NT2/D1 (cell line): ENCODE measurements around the gene RNF152.
"Not testable (repeated sequence)": the region's sequence is repeated elsewhere in the genome, so short reads cannot be mapped to it uniquely, and the experiment has no call there.

Experiments
- DNase-seq: peaks from one replicate; pipeline ENCODE4 v3.0.0-alpha.2; 2011; ENCODE audit warnings: low read depth, low spot score
- H3K27me3 ChIP-seq: 2 replicates; pipeline ENCODE4 v1.6.0; 2011; ENCODE audit warnings: mild to moderate bottlenecking; ENCODE audit not compliant: insufficient read length, insufficient read depth
- H3K36me3 ChIP-seq: 2 replicates; pipeline ENCODE4 v1.6.1; 2011; ENCODE audit warnings: mild to moderate bottlenecking, low read length, mixed read lengths; ENCODE audit not compliant: insufficient read depth, insufficient read length
- H3K4me1 ChIP-seq: 2 replicates; pipeline ENCODE4 v1.5.1; 2011; ENCODE audit not compliant: insufficient read depth, insufficient read length
- H3K4me3 ChIP-seq: 2 replicates; pipeline ENCODE4 v1.5.1; 2011; ENCODE audit warnings: low read depth; ENCODE audit not compliant: insufficient read length
- H3K9ac ChIP-seq: 2 replicates; pipeline ENCODE4 v1.6.0; 2011; ENCODE audit warnings: low read depth; ENCODE audit not compliant: insufficient read length
- H3K9me3 ChIP-seq: 2 replicates; pipeline ENCODE4 v1.5.1; 2011; ENCODE audit warnings: mild to moderate bottlenecking, low read length; ENCODE audit not compliant: insufficient read depth
- SUZ12 ChIP-seq: IDR thresholded peaks from 2 replicates; pipeline ENCODE4 v1.6.1; 2011; ENCODE audit not compliant: insufficient read length, insufficient read depth; ENCODE audit errors: extremely low read depth
- YY1 ChIP-seq: IDR thresholded peaks from 2 replicates; pipeline ENCODE4 v1.6.1; 2011; ENCODE audit not compliant: insufficient read length, insufficient read depth
- ZNF274 ChIP-seq: IDR thresholded peaks from 2 replicates; pipeline ENCODE4 v1.6.1; 2011; ENCODE audit warnings: mild to moderate bottlenecking, low read depth, low read length

The RNF152 gene

DNA sequence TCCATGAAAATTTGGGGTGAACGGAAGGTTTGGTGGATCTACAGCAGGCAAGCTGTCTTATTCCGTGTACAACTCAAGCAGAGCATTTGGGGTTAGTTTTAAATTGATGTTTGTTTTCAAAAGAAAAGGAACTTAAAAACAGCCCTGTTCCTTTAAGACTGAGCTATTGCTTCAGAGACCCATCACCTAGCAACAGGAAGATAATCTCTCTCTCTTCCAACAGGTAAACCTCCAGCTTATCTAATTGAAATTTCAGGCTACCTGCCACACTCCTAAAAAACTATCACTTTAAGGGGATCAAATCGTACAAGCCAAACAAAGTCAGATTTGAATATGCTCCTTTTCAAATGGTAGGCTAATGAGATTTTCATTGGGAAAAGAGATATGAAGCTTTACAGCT is 101.8 kb downstream of the RNF152 start:
- Histone ChIP-seq H3K4me3 (no peak overlapping the region), H3K36me3 (no peaks in the 10 kb centered on the region), H3K27me3 (no peaks in the 10 kb centered on the region), H3K4me1 (no peaks in the 10 kb centered on the region), H3K9ac (no peak overlapping the region), H3K9me3 (no peaks in the 10 kb centered on the region)
- TF ChIP-seq ZNF274 = no peak
- TF ChIP-seq SUZ12 = no peak
- no peak for TF ChIP-seq YY1
- DNase-seq = no peak

DNA sequence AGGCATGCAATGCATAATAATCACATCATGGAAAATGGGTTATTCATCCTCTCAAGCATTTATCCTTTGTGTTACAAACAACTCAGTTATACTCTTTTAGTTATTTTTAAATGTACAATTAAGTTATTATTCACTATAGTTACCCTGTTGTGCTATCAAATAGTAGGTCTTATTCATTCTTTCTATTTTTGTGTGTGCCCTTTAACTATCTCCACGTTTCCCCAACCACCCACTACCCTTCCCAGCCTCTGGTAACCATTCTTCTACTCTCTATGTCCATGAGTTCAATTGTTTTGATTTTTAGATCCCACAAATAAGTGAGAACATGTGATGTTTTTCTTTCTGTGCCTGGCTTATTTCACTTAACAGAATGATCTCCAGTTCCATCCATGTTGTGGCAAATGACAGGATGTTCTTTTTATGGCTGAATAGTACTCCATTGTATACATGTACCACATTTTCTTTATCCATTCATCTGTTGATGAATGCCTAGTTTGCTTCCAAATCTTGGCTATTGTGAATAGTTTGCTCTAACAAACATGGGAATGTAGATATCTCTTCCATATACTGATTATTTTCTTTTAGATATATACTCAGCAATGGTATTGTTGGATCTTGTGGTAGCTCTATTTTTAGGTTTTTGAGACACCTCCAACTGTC is 105.7 kb downstream of the RNF152 start:
- H3K27me3 ChIP-seq = not testable (repeated sequence)

DNA sequence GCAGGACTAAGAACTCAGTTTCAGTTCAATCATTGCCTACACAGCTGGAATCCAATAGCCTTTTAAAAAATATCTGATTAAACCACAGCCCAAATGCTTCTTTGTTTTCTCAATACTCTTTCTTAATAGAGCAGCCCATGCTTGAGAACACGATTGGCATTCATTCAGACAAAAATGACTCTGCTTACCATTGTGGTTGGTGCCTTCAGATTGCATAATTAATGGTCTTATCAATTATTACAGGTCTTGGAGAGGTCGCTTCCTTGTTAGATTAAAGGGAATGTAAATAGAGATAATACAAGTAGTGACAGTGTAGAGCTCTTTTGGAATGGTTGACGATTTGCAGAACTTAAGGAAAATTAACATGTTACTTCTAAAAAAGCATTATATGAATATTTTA is 107.2 kb downstream of the RNF152 start:
- DNase-seq = no peak
- H3K4me3 ChIP-seq = no peak overlapping the region

More for the DNA sequence above, 105.7 kb downstream of the RNF152 start:
- not testable (repeated sequence) for DNase-seq, H3K4me3 ChIP-seq, H3K9ac ChIP-seq, H3K36me3 ChIP-seq, H3K4me1 ChIP-seq, H3K9me3 ChIP-seq

DNA sequence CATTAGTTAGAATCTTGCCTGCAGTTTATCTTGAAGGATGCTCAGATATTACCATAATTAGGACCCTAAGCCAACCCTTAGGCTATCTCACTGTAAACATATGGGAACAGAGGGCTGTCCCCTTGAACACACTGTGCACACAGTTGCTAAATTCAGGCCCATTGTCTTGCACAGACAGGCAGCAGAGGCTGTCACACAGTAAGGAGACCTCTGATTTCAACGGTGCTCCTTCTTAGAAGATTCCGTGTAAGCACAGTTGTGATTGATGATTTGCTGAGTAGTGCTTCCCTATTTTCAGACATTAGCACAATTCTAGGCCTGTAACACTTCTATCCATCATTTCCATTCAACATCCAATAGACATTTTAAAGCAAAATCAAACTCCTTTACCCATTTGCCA is 108.0 kb downstream of the RNF152 start:
- H3K36me3 ChIP-seq = no peaks in the 10 kb centered on the region
- DNase-seq = no peak
- H3K9me3 ChIP-seq = no peaks in the 10 kb centered on the region
- H3K4me1 ChIP-seq = no peaks in the 10 kb centered on the region
- H3K9ac ChIP-seq = no peak overlapping the region
- TF ChIP-seq YY1 = no peak
- TF ChIP-seq SUZ12 = no peak
- no peak for TF ChIP-seq ZNF274
- H3K27me3 ChIP-seq = no peaks in the 10 kb centered on the region
- no peak overlapping the region for H3K4me3 ChIP-seq

More for the DNA sequence above, 107.2 kb downstream of the RNF152 start:
- Histone ChIP-seq H3K9ac (no peak overlapping the region), H3K9me3 (no peaks in the 10 kb centered on the region), H3K36me3 (no peaks in the 10 kb centered on the region), H3K27me3 (no peaks in the 10 kb centered on the region), H3K4me1 (no peaks in the 10 kb centered on the region)
- TF ChIP-seq SUZ12 = no peak
- TF ChIP-seq YY1 = no peak
- TF ChIP-seq ZNF274 = no peak

DNA sequence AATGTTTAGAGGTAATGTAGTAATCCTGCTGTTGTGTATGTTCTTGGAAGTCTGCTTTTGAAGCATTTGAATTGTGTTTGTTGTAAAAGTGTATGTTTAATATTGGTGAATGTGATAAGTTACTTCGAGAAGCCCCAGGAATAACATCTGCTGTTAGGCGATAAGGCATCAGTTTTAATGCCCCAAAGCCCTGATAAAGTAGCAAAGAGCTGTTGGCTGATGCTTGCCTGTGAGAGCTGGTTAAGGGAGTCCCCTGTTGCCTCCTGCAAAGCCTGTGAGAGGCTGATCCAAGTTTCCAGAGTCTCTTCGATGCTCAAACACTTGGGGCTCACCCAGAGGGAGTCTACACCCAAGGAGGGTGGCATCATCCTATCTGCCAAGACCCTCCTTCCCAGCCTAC is 110.3 kb downstream of the RNF152 start:
- TF ChIP-seq ZNF274 (no peak), SUZ12 (no peak)
- Histone ChIP-seq H3K36me3 (no peaks in the 10 kb centered on the region), H3K9me3 (0 out of 2 replicates have a peak, but pooled peaks cover under 1% of the 10 kb centered on the region), H3K4me3 (no peak overlapping the region), H3K27me3 (no peaks in the 10 kb centered on the region), H3K4me1 (no peaks in the 10 kb centered on the region), H3K9ac (no peak overlapping the region)
- DNase-seq = no peak

DNA sequence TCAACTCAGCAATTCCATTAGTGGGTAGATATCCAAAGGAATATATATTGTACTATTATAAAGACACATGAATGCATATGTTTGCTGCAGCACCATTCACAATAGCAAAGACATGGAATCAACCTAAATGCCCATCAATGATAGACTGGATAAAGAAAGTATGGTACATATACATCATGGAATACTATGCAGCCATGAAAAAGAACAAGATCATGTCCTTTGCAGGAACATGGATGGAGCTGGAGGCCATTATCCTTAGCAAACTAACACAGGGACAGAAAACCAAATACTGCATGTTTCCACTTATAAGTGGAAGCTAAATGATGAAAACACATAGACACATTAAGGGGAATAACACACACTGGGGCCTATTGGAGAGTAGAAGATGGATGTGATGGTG is 116.6 kb downstream of the RNF152 start:
- H3K9me3 ChIP-seq = peaks cover 12% of the 10 kb centered on the region
- not testable (repeated sequence) for H3K9ac ChIP-seq, H3K27me3 ChIP-seq

DNA sequence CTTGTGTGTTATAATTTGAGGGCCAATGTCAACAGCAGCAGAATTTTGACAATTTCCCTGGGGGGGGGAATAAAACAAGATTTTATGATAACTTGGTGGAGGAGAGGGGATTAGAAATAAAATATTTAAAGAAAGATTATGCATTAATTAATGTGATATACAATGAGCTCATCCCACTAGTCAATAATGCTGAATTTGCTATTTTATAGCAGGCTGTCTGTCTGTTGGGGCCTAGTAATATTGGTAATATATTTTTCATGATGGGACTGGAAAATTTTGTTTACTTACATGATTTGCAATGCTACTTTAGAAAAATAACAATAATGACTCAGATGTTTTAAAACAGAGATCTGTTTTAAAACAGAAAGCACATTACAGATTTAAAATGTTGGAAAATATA is 118.0 kb downstream of the RNF152 start:
- TF ChIP-seq SUZ12 (no peak), ZNF274 (no peak), YY1 (no peak)
- Histone ChIP-seq H3K9ac (no peak overlapping the region), H3K27me3 (no peaks in the 10 kb centered on the region), H3K4me3 (no peak overlapping the region), H3K9me3 (peaks cover 12% of the 10 kb centered on the region), H3K36me3 (no peaks in the 10 kb centered on the region), H3K4me1 (no peaks in the 10 kb centered on the region)
- DNase-seq = no peak

More for the DNA sequence above, 116.6 kb downstream of the RNF152 start:
- H3K4me3 ChIP-seq, H3K36me3 ChIP-seq, H3K4me1 ChIP-seq, DNase-seq: not testable (repeated sequence)
